Activated naive CD8-positive, alpha-beta T cell treated with anti-CD3 and anti-CD28 coated beads, Interleukin-2, amount 10 ng/mL, durations not matched to agents 7 days and 5 days (primary cell): ENCODE results near the gene POU2F2. TPM values are rescaled to one million over a fixed set of nuclear protein-coding genes. Genes with fewer than 3 reads are reported as not detected.

Experiments
- ATAC-seq: fragments of 150-1000 bp; cut with Tn5 transposase; one replicate; pipeline ENCODE4 v1.10.0; 2021; ENCODE audit warnings: low read depth, moderate library complexity
- POLR2A ChIA-PET: fragments of 350-600 bp; sonication (Branson Sonifier 250); formaldehyde crosslinking; loops from one replicate; lab custom pipeline; 2021; ENCODE audit warnings: antibody characterized with exemption; lab: Charles Lee
- DNase-seq: peaks from one replicate; pipeline ENCODE4 v3.0.0; 2021
- H3K27ac Mint-ChIP-seq: one replicate; pipeline ENCODE4 v1.8.0; 2022; ENCODE audit warnings: mild to moderate bottlenecking, mixed read lengths
- H3K27me3 Mint-ChIP-seq: one replicate; pipeline ENCODE4 v1.8.0; 2022; ENCODE audit warnings: mild to moderate bottlenecking, moderate library complexity, mixed read lengths
- H3K36me3 Mint-ChIP-seq: one replicate; pipeline ENCODE4 v1.8.0; 2021; ENCODE audit warnings: mild to moderate bottlenecking, mixed read lengths
- H3K4me1 Mint-ChIP-seq: one replicate; pipeline ENCODE4 v1.8.0; 2021; ENCODE audit warnings: mixed read lengths
- H3K4me3 Mint-ChIP-seq: one replicate; pipeline ENCODE4 v1.8.0; 2022; ENCODE audit warnings: mild to moderate bottlenecking, moderate library complexity, mixed read lengths
- H3K9me3 Mint-ChIP-seq: one replicate; pipeline ENCODE4 v1.8.0; 2021; ENCODE audit warnings: mixed read lengths
- microRNA-seq: library from miRNA; unstranded; fragments of <30 nt; microRNA quantifications from one replicate; pipeline ENCODE4 v1.2.0, GENCODE V29; 2022
- total RNA-seq, 2 experiments: library from RNA; stranded (reverse); gene quantifications; one replicate each; pipeline ENCODE4 v1.2.3, GENCODE V29; 2021

Gene POU2F2
- total RNA-seq, 2 experiments from 2014 or later, result 33.0 to 33.9 TPM

DNA sequence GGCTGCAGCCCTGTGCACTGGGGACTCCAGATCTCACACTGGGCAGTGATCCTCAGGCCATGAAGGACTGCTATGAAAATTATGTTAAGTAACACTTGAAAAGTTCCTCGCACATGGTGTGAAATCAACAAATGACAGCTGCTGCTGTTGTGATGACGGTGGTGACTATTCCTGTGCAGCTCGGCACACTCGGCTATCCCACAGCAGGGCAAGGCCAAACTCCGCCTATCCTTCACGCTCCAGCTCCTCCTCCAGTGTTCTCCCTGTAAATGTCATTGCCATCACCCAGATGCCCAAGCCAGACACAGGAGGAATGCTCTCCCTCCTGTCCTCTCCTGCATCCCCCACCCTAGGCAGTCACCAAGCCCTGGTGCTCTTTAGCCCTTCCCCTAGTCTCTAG, 93.6 kb downstream of the POU2F2 start:
- Mint-ChIP-seq H3K27me3 (peaks cover 6% of the 10 kb centered on the region), H3K4me1 (no peaks in the 10 kb centered on the region), H3K4me3 (no peak overlapping the region), H3K9me3 (no peaks in the 10 kb centered on the region), H3K27ac (no peak overlapping the region), H3K36me3 (no peaks in the 10 kb centered on the region)
- no peak for ATAC-seq
- no peak for DNase-seq
- POLR2A ChIA-PET, result no interaction called here

DNA sequence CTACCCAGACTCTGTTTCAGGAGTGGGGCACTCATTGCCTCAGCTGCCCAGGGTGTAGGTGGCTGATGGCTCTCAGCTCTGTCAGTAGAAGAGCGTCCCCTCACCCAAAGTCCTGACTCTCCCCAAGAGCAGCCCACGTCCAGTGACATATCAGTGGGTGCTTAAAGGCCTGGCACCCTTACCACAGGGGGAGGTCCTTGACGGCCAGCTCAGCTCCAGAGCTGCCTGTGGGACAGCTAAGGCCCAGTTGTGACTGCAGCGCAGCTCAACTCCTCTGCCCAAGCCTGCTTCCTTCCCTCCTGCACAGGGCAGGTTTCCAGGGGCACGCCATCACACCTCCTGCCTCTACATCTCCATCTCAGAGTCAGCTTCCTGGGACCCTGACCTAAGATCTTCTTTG, 94.6 kb downstream of the POU2F2 start:
- Mint-ChIP-seq H3K27ac (no peak overlapping the region), H3K4me1 (no peaks in the 10 kb centered on the region), H3K27me3 (peaks cover 10% of the 10 kb centered on the region), H3K4me3 (no peak overlapping the region), H3K9me3 (no peaks in the 10 kb centered on the region), H3K36me3 (no peaks in the 10 kb centered on the region)
- DNase-seq (no peak), ATAC-seq (no peak)
- POLR2A ChIA-PET, result no interaction called here

Small RNA genes within 50 kb of the gene (microRNA-seq; reads per million reads assigned to microRNA genes)
- not detected for gene MIR4323

Other genes with a start within 250 kb of the POU2F2 start
- gene ARHGEF1, start 249.3 kb downstream of the POU2F2 start, total RNA-seq, result 100 to 1,000 TPM; 807 to 824 TPM
- gene ERFL, start 204.0 kb downstream of the POU2F2 start, total RNA-seq, result 1 to 10 TPM; 4.3 to 4.5 TPM
- gene RABAC1, start 173.1 kb downstream of the POU2F2 start, total RNA-seq, result 10 to 100 TPM; 85.3 to 87.3 TPM
- gene ATP1A3, start 138.2 kb downstream of the POU2F2 start, total RNA-seq, result 1 to 10 TPM; 4.5 to 7.1 TPM
- under 1 TPM; 0.44 to 0.79 TPM for gene GRIK5, start 62.2 kb downstream of the POU2F2 start, total RNA-seq
- 10 to 100 TPM; 17.6 to 18.9 TPM for gene ZNF574, start 56.3 kb downstream of the POU2F2 start, total RNA-seq
- gene DEDD2, start 85.2 kb upstream of the POU2F2 start, total RNA-seq, result 10 to 100 TPM; 41.3 to 42.2 TPM
- 10 to 100 TPM; 19.6 to 20.6 TPM for gene ZNF526, start 87.9 kb upstream of the POU2F2 start, total RNA-seq
- 10 to 100 TPM; 41.0 to 42.2 TPM for gene GSK3A, start 110.2 kb upstream of the POU2F2 start, total RNA-seq
- gene ERF, start 122.7 kb upstream of the POU2F2 start, total RNA-seq, result 10 to 100 TPM; 51.1 to 57.5 TPM
- 10 to 100 TPM; 84.4 to 92.2 TPM for gene CIC, start 136.8 kb upstream of the POU2F2 start, total RNA-seq
- under 1 TPM in 1 of 2 experiments, not detected in 1; 0.57 TPM for gene PRR19, start 169.7 kb upstream of the POU2F2 start, total RNA-seq
- gene PAFAH1B3, start 170.2 kb upstream of the POU2F2 start, total RNA-seq, result 10 to 100 TPM; 36.2 to 41.1 TPM
- under 1 TPM; 0.54 to 0.94 TPM for gene TMEM145, start 180.9 kb upstream of the POU2F2 start, total RNA-seq
- gene MEGF8, start 193.2 kb upstream of the POU2F2 start, total RNA-seq, result 1 to 10 TPM; 8.5 to 9.3 TPM